Smooth muscle cell (in vitro differentiated cells): Measurements from ENCODE around the gene CCDC177. TPM values are rescaled to one million over a fixed set of nuclear protein-coding genes. Genes with fewer than 3 reads are reported as not detected.
A peak's percentile ranks its signal among the peaks of the same experiment; 100 is the strongest.

Experiments
- DNase-seq: peaks from one replicate; lab custom pipeline; 2025; ENCODE audit not compliant: unreplicated experiment; lab: John Stamatoyannopoulos, UW
- H2AFZ ChIP-seq: fragments of 200-600 bp; sonication (generic); 2 replicates; pipeline ENCODE4 v1.6.0; 2016; ENCODE audit warnings: antibody characterized with exemption, low read depth, mild to moderate bottlenecking
- H3F3A ChIP-seq: fragments of 200-600 bp; sonication (generic); 2 replicates; pipeline ENCODE4 v1.6.0; 2017; ENCODE audit warnings: antibody characterized with exemption, low read depth
- H3K27ac ChIP-seq: fragments of 200-600 bp; sonication (generic); 2 replicates; pipeline ENCODE4 v1.5.1; 2016; ENCODE audit warnings: low read depth, mild to moderate bottlenecking
- H3K27me3 ChIP-seq: fragments of 200-600 bp; sonication (generic); 2 replicates; pipeline ENCODE4 v1.6.1; 2016; ENCODE audit warnings: low read depth, mild to moderate bottlenecking
- H3K36me3 ChIP-seq: fragments of 200-600 bp; sonication (generic); 2 replicates; pipeline ENCODE4 v1.5.1; 2016; ENCODE audit warnings: low read depth
- H3K4me1 ChIP-seq: fragments of 200-600 bp; sonication (generic); 2 replicates; pipeline ENCODE4 v1.5.1; 2016; ENCODE audit warnings: low read depth
- H3K4me2 ChIP-seq: fragments of 200-600 bp; sonication (generic); 2 replicates; pipeline ENCODE4 v1.6.0; 2016; ENCODE audit warnings: mild to moderate bottlenecking
- H3K4me3 ChIP-seq: fragments of 200-600 bp; sonication (generic); 2 replicates; pipeline ENCODE4 v1.5.1; 2016; ENCODE audit warnings: mild to moderate bottlenecking
- H3K79me2 ChIP-seq: fragments of 200-600 bp; sonication (generic); 2 replicates; pipeline ENCODE4 v1.6.0; 2016; ENCODE audit warnings: low read depth, mild to moderate bottlenecking
- H3K9ac ChIP-seq: fragments of 200-600 bp; sonication (generic); 2 replicates; pipeline ENCODE4 v1.6.0; 2016; ENCODE audit warnings: low read depth
- H3K9me3 ChIP-seq: fragments of 200-600 bp; sonication (generic); replicated peaks from 2 replicates; pipeline ENCODE4 v1.5.1; 2016; ENCODE audit warnings: low read depth
- H4K20me1 ChIP-seq: fragments of 200-600 bp; sonication (generic); 2 replicates; pipeline ENCODE4 v1.6.0; 2016; ENCODE audit warnings: low read depth
- CTCF ChIP-seq: fragments of 200-600 bp; sonication (generic); IDR thresholded peaks from 2 replicates; pipeline ENCODE4 v1.5.1; 2017; ENCODE audit warnings: borderline replicate concordance, mild to moderate bottlenecking, antibody characterized with exemption; ENCODE audit not compliant: insufficient read depth, poor library complexity, severe bottlenecking
- WGBS: methylation state at CpG from one replicate; pipeline ENCODE4 v1.1.7; 2016; ENCODE audit warnings: low lambda C conversion rate; 5-methylcytosine and 5-hydroxymethylcytosine counted together
- polyA plus RNA-seq: library from polyadenylated mRNA; unstranded; fragments of >200 nt; fragmentation: Nextera tagmentation; extraction: Ambion mirVana; gene quantifications from 2 replicates; pipeline ENCODE4 v1.2.1, GENCODE V29; 2016
- total RNA-seq: library from RNA; depleted of rRNA; stranded (reverse); fragments of >200 nt; gene quantifications from 2 replicates; pipeline ENCODE4 v1.2.3, GENCODE V29; 2014

Gene CCDC177
- total and polyA plus RNA-seq, 2 experiments from 2014 or later, result not detected

- Histone ChIP-seq H3K27me3 (no peaks in the 10 kb centered on the region), H3K4me3 (peak overlapping the region; percentile 96), H4K20me1 (peaks cover 65% of the 10 kb centered on the region), H3K79me2 (peaks cover 64% of the 10 kb centered on the region), H3K36me3 (no peaks in the 10 kb centered on the region), H3F3A (peaks cover 19% of the 10 kb centered on the region), H3K4me2 (peak overlapping the region; percentile 100), H3K4me1 (peaks cover 57% of the 10 kb centered on the region), H3K27ac (peak overlapping the region; percentile 91), H3K9ac (peak overlapping the region; percentile 95), H3K9me3 (no peaks in the 10 kb centered on the region), H2AFZ (no peak overlapping the region)
- no peak for DNase-seq
- WGBS, result 87% methylated on average over 4 of the region's 4 CpGs
- TF ChIP-seq CTCF, result no peak
Observed at GRCh38 chr14:69613312-69614073, 38.8 kb upstream of the CCDC177 start.

GRCh38 chr14:69612783-69613130 lies 38.1 kb upstream of the CCDC177 start:
- peaks cover 57% of the 10 kb centered on the region for H3K4me1 ChIP-seq
- H4K20me1 ChIP-seq, result peaks cover 57% of the 10 kb centered on the region

GRCh38 chr14:69612014-69612782 lies 37.5 kb upstream of the CCDC177 start:
- no peaks in the 10 kb centered on the region for H3K36me3 ChIP-seq
- H4K20me1 ChIP-seq, result peaks cover 52% of the 10 kb centered on the region
- no peaks in the 10 kb centered on the region for H3K27me3 ChIP-seq
- peak overlapping the region; percentile 100 for H3K4me2 ChIP-seq
- DNase-seq, result no peak
- peaks cover 51% of the 10 kb centered on the region for H3K79me2 ChIP-seq
- WGBS, result 2% methylated on average over 45 of the region's 47 CpGs
- peaks cover 54% of the 10 kb centered on the region for H3K4me1 ChIP-seq
- H3K9ac ChIP-seq, result peak overlapping the region; percentile 95
- peak overlapping the region; percentile 96 for H3K4me3 ChIP-seq
- no peaks in the 10 kb centered on the region for H3K9me3 ChIP-seq
- no peak for TF ChIP-seq CTCF
- H3K27ac ChIP-seq, result peak overlapping the region; percentile 91
- H2AFZ ChIP-seq, result peak overlapping the region; percentile 62
- H3F3A ChIP-seq, result peaks cover 19% of the 10 kb centered on the region

More at GRCh38 chr14:69612783-69613130, 38.1 kb upstream of the CCDC177 start:
- no peak for TF ChIP-seq CTCF
- DNase-seq, result no peak
- H3K9ac ChIP-seq, result peak overlapping the region; percentile 95
- peak overlapping the region; percentile 96 for H3K4me3 ChIP-seq
- peaks cover 19% of the 10 kb centered on the region for H3F3A ChIP-seq
- peak overlapping the region; percentile 91 for H3K27ac ChIP-seq
- H3K27me3 ChIP-seq, result no peaks in the 10 kb centered on the region
- H3K36me3 ChIP-seq, result no peaks in the 10 kb centered on the region
- no peaks in the 10 kb centered on the region for H3K9me3 ChIP-seq
- peak overlapping the region; percentile 100 for H3K4me2 ChIP-seq
- peaks cover 57% of the 10 kb centered on the region for H3K79me2 ChIP-seq
- WGBS, result 34% methylated on average over 2 of the region's 2 CpGs
- H2AFZ ChIP-seq, result peak overlapping the region; percentile 62
